Endothelial cell of umbilical vein (primary cell): ENCODE measurements around the gene GTF3C1.

Source experiments
- EZH2 ChIP-seq: IDR thresholded peaks from 2 replicates; pipeline ENCODE4 v1.6.1; 2012; ENCODE audit warnings: borderline replicate concordance, low read depth, mild to moderate bottlenecking, moderate library complexity, low read length, inconsistent platforms; ENCODE audit not compliant: severe bottlenecking
- FOS ChIP-seq: IDR thresholded peaks from 2 replicates; pipeline ENCODE4 v1.6.1; 2011; ENCODE audit warnings: mild to moderate bottlenecking, low read length, moderate library complexity, borderline replicate concordance; ENCODE audit not compliant: insufficient read depth
- GATA2 ChIP-seq: IDR thresholded peaks from 2 replicates; pipeline ENCODE4 v1.7.0; 2011; ENCODE audit warnings: low read depth, mild to moderate bottlenecking, moderate library complexity, mixed read lengths, low read length; ENCODE audit not compliant: insufficient read length, insufficient read depth
- JUN ChIP-seq: IDR thresholded peaks from 2 replicates; pipeline ENCODE4 v1.6.1; 2011; ENCODE audit warnings: borderline replicate concordance, low read depth; ENCODE audit not compliant: insufficient read length, insufficient read depth
- MAX ChIP-seq: IDR thresholded peaks from 2 replicates; pipeline ENCODE4 v1.6.1; 2011; ENCODE audit not compliant: insufficient read depth, insufficient read length
- MYC ChIP-seq: IDR thresholded peaks from one replicate; pipeline ENCODE4 v1.6.1; 2011; ENCODE audit warnings: mild to moderate bottlenecking, low read depth, low read length
- POLR2A ChIP-seq: IDR thresholded peaks from 2 replicates; pipeline ENCODE4 v1.6.1; 2012; ENCODE audit warnings: low read depth, mild to moderate bottlenecking, control low read depth, low read length
- POLR2AphosphoS5 ChIP-seq: IDR thresholded peaks from 2 replicates; pipeline ENCODE4 v1.6.1; 2012; ENCODE audit warnings: low read depth, mild to moderate bottlenecking, control low read depth, low read length, moderate library complexity; ENCODE audit not compliant: insufficient read depth
- TF ChIP-seq, protein P1 (sequence below), 2 donors: IDR thresholded peaks; 1 replicate in 1 of 2; 2 replicates in 1 of 2; pipeline ENCODE4 v1.5.1; 2011; ENCODE audit warnings: low read length in 2 of 2, mild to moderate bottlenecking in 2 of 2, moderate library complexity in 2 of 2, control low read depth in 1 of 2, inconsistent platforms in 1 of 2, low read depth in 1 of 2; ENCODE audit not compliant: insufficient read depth in 1 of 2; ENCODE audit errors: extremely low read depth in 1 of 2

DNA sequence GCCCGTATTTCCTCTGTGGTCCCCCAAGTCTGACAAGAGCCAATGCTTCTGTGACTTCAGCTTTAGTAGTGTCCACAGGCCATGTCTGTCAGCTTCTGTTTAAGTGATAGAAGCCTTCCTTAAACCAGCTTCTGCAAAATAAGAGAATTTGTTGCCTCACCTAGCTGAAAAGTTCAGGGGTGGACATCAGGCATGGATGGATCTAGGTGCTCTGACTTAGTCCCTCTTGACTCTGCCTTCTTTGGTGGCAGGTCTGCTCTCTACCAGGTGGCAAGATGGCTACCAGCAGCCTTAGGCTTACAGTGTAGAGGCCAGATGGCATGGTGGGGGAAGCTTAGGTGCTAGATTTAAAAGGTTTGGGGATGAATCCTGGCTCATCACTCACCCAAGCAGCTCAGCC, 33.9 kb upstream of the GTF3C1 start:
- TF ChIP-seq, protein P1, sequence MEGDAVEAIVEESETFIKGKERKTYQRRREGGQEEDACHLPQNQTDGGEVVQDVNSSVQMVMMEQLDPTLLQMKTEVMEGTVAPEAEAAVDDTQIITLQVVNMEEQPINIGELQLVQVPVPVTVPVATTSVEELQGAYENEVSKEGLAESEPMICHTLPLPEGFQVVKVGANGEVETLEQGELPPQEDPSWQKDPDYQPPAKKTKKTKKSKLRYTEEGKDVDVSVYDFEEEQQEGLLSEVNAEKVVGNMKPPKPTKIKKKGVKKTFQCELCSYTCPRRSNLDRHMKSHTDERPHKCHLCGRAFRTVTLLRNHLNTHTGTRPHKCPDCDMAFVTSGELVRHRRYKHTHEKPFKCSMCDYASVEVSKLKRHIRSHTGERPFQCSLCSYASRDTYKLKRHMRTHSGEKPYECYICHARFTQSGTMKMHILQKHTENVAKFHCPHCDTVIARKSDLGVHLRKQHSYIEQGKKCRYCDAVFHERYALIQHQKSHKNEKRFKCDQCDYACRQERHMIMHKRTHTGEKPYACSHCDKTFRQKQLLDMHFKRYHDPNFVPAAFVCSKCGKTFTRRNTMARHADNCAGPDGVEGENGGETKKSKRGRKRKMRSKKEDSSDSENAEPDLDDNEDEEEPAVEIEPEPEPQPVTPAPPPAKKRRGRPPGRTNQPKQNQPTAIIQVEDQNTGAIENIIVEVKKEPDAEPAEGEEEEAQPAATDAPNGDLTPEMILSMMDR (IDR thresholded peaks at IDR 0.05; ENCODE audit: extremely low read depth in 1 of 2, insufficient read depth in 1 of 2, low read depth in 1 of 2, low read length in 2 of 2), result no peak
- no peak for TF ChIP-seq MAX
- no peak for TF ChIP-seq POLR2AphosphoS5
- TF ChIP-seq JUN, result no peak
- no peak for TF ChIP-seq GATA2
- TF ChIP-seq EZH2, result no peak
- no peak for TF ChIP-seq POLR2A
- no peak for TF ChIP-seq MYC
- TF ChIP-seq FOS, result no peak
